GM10266 (cell line): ENCODE data around the gene ANXA7.

Experiments used
- DNase-seq: peaks from one replicate; pipeline ENCODE4 v3.0.0; 2012; ENCODE audit errors: extremely low spot score
- CTCF ChIP-seq: IDR thresholded peaks from 2 replicates; pipeline ENCODE4 v1.5.1; 2012; ENCODE audit warnings: mild to moderate bottlenecking, low read depth; ENCODE audit not compliant: control insufficient read depth, insufficient read depth; ENCODE audit errors: missing control alignments

Gene ANXA7

GRCh38 chr10:73388228-73388627 lies 25.6 kb downstream of the ANXA7 start:
- DNase-seq: no peak
- no peak for TF ChIP-seq CTCF

- no peak for DNase-seq
- no peak for TF ChIP-seq CTCF
These were observed 27.3 kb downstream of the ANXA7 start for GRCh38 chr10:73386583-73386982.

GRCh38 chr10:73379064-73379748 lies 34.7 kb downstream of the ANXA7 start:
- no peak for DNase-seq
- TF ChIP-seq CTCF: no peak

DNA sequence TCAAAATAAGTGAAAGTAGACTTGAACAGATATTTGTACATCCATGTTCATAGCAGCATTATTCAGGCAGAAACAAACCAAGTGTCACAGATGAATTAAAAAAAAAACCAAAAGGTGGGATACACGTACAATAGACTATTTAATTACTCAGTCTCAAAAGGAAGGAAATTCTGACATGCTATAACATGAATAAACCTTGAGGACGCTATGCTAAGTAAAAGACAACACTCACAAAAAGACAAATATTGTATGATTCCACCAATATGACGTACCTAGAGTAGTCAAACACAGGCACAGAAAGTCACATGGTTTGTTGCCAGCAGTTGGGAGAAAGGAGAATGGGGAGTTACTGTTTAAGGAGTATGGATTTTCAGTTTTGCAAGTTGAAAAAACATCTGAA lies 37.2 kb downstream of the ANXA7 start:
- no peak for DNase-seq
- no peak for TF ChIP-seq CTCF

DNA sequence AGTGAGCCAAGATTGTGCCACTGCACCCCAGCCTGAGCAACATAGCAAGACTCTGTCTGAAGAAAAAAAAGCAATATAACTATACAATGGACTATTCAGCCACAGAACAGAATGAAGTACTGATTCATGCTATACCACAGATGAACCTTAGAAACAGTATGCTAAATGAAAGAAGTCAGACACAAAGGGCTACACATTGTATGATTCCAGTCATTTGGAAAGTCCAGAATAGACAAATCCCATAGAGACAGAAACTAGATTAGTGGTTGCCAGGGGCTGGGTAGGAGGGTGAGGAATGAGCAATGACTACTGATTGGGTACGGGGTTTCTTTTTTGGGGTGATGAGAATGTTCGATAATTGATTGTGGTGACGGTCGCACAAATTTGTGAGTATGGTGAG lies 45.6 kb downstream of the ANXA7 start:
- no peak for DNase-seq
- no peak for TF ChIP-seq CTCF

GRCh38 chr10:73366381-73367298 lies 47.2 kb downstream of the ANXA7 start:
- DNase-seq: peak; percentile 42
- TF ChIP-seq CTCF: no peak

GRCh38 chr10:73364964-73365363 lies 48.9 kb downstream of the ANXA7 start:
- no peak for DNase-seq
- TF ChIP-seq CTCF: no peak
